ENCODE measurements around the gene HSD17B12. TPM values are rescaled to one million over a fixed set of nuclear protein-coding genes. Genes with fewer than 3 reads are reported as not detected.

The HSD17B12 gene
- total and polyA plus RNA-seq, 2 of the 8 experiments (the other 6 are each of a cell fraction or from before 2014, with no cell fraction given) = 46.0 to 121 TPM

DNA sequence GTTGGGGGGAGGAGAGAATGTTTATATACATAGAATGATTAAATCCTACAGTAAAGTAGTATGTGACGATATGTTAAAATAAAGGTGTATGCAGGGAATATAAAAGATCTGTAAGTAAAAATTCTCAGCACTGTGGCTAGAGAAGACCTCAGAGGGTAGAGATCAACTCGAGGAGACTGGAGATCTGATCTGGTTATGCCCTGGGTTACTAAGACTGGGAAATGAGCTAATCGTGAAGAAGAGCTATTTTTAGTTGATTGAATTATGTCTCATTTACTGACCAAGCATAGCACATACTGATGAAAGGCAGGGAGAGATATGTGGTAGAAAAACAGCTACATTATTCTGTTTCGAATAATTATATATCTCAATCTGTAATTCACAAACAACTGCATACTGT, 157.3 kb downstream of the HSD17B12 start:
- no peaks in the 10 kb centered on the region for H3K9me3 ChIP-seq (ENCODE audit: insufficient read depth in 2 of 2, low read depth in 1 of 2, low read length in 1 of 2)
- TF ChIP-seq NANOG (IDR thresholded peaks at IDR 0.05; ENCODE audit: insufficient read depth, low read depth, low read length, poor library complexity, severe bottlenecking) (no peak), BACH1 (IDR thresholded peaks at IDR 0.05; ENCODE audit: low read length) (no peak), TAF7 (optimal IDR thresholded peaks at IDR 0.05; ENCODE audit: borderline replicate concordance, low read depth, low read length) (no peak), CHD1 (IDR thresholded peaks at IDR 0.05; ENCODE audit: low read depth, low read length) (no peak)
- TF ChIP-seq, protein P1, sequence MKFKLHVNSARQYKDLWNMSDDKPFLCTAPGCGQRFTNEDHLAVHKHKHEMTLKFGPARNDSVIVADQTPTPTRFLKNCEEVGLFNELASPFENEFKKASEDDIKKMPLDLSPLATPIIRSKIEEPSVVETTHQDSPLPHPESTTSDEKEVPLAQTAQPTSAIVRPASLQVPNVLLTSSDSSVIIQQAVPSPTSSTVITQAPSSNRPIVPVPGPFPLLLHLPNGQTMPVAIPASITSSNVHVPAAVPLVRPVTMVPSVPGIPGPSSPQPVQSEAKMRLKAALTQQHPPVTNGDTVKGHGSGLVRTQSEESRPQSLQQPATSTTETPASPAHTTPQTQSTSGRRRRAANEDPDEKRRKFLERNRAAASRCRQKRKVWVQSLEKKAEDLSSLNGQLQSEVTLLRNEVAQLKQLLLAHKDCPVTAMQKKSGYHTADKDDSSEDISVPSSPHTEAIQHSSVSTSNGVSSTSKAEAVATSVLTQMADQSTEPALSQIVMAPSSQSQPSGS (IDR thresholded peaks at IDR 0.05; ENCODE audit: low read length) = no peak
- TF ChIP-seq, protein P2, sequence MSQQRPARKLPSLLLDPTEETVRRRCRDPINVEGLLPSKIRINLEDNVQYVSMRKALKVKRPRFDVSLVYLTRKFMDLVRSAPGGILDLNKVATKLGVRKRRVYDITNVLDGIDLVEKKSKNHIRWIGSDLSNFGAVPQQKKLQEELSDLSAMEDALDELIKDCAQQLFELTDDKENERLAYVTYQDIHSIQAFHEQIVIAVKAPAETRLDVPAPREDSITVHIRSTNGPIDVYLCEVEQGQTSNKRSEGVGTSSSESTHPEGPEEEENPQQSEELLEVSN (IDR thresholded peaks at IDR 0.05) = no peak
- TF ChIP-seq, protein P3, sequence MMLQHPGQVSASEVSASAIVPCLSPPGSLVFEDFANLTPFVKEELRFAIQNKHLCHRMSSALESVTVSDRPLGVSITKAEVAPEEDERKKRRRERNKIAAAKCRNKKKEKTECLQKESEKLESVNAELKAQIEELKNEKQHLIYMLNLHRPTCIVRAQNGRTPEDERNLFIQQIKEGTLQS (IDR thresholded peaks at IDR 0.05; ENCODE audit: insufficient read depth, low read depth, low read length) = no peak
- H2BK20ac ChIP-seq (ENCODE audit: low read length) = no peak overlapping the region
- H3K79me1 ChIP-seq (ENCODE audit: low read depth, low read length) = no peaks in the 10 kb centered on the region
- H4K20me1 ChIP-seq (replicated peaks in 1 of 2; ENCODE audit: control insufficient read depth in 1 of 2, insufficient read depth in 2 of 2, low read length in 2 of 2) = no peaks in the 10 kb centered on the region
- H4K8ac ChIP-seq (ENCODE audit: extremely low read depth, insufficient read depth, low read length) = no peak overlapping the region
- no peak overlapping the region for H2BK5ac ChIP-seq (ENCODE audit: low read depth, low read length)
- no peak overlapping the region for H3K18ac ChIP-seq (ENCODE audit: extremely low read depth, low read length)
- H3K23ac ChIP-seq (ENCODE audit: insufficient read length) = no peak overlapping the region
- H3K23me2 ChIP-seq (ENCODE audit: low read depth, low read length) = no peaks in the 10 kb centered on the region; the same call in 1 of the 2 replicates
- H3K14ac ChIP-seq (ENCODE audit: insufficient read length) = no peak overlapping the region
- H3K27ac ChIP-seq (ENCODE audit: low read depth, low read length) = no peak overlapping the region
- ChIA-PET POLR2A (ENCODE audit: partially characterized antibody) (no interaction called here), CTCF (ENCODE audit: partially characterized antibody) (interaction anchor here (4.5 to 4.9 kb wide), 2 partner anchors 12 to 14 kb away, joined by 18 to 33 read pairs; no protein-coding TSS in a partner anchor)
- H2BK120ac ChIP-seq (replicated peaks; ENCODE audit: low read depth, low read length) = no peak overlapping the region
- H4K91ac ChIP-seq (replicated peaks; ENCODE audit: insufficient read length, low read length) = no peak overlapping the region
- H3K4me2 ChIP-seq (ENCODE audit: insufficient read depth in 1 of 2, low read depth in 2 of 2, low read length in 2 of 2) = no peak overlapping the region
- H4K5ac ChIP-seq (ENCODE audit: insufficient read length, low read depth, low read length) = no peak overlapping the region
- no peaks in the 10 kb centered on the region for H3K79me2 ChIP-seq (ENCODE audit: control insufficient read depth in 1 of 2, insufficient read depth in 2 of 2, low read length in 2 of 2)
- H3K9ac ChIP-seq (replicated peaks in 1 of 4; ENCODE audit: extremely low read depth in 1 of 4, low read depth in 3 of 4, low read length in 3 of 4) = no peak overlapping the region
- FAIRE-seq (no peak), DNase-seq (ENCODE audit: low read depth in 1 of 2, low spot score in 2 of 2) (no peak)
- H2BK12ac ChIP-seq (ENCODE audit: low read depth, low read length) = no peak overlapping the region
- H2AFZ ChIP-seq (ENCODE audit: low read length) = no peak overlapping the region
- no peak overlapping the region for H3K4me3 ChIP-seq (ENCODE audit: extremely low read depth in 1 of 4, insufficient read depth in 2 of 4, low read depth in 3 of 4, low read length in 4 of 4)
- H3K4ac ChIP-seq (replicated peaks; ENCODE audit: insufficient read length, low read depth, low read length) = no peak overlapping the region
- no peaks in the 10 kb centered on the region for H3K27me3 ChIP-seq (replicated peaks in 1 of 4; ENCODE audit: control insufficient read depth in 3 of 4, extremely low read depth in 1 of 4, insufficient read depth in 3 of 4, low read length in 3 of 4)
- no peak overlapping the region for H2AK5ac ChIP-seq (ENCODE audit: low read depth, low read length)
- H3K36me3 ChIP-seq (ENCODE audit: control insufficient read depth in 2 of 4, insufficient read depth in 4 of 4, low read length in 3 of 4) = peaks cover 0 to 4% (median 1%) of the 10 kb centered on the region in 4 experiments; a peak in 4 of 8 replicates
- no peak overlapping the region for H2BK15ac ChIP-seq (ENCODE audit: low read length)
- H3K56ac ChIP-seq (replicated peaks; ENCODE audit: insufficient read length, low read depth, low read length) = no peak overlapping the region
- peaks cover 0 to 2% (median 0%) of the 10 kb centered on the region in 4 experiments; a peak in 1 of 7 replicates for H3K4me1 ChIP-seq (replicated peaks in 1 of 4; ENCODE audit: control insufficient read depth in 3 of 4, insufficient read depth in 4 of 4, low read length in 3 of 4)
- 92% methylated on average over 4 of the region's 4 CpGs; no CpG with 5 or more reads in 1 of the 2 experiments for WGBS, 2 experiments (ENCODE audit: extremely low coverage in 1 of 2, insufficient coverage in 1 of 2, insufficient read length in 1 of 2, insufficient replicate concordance in 2 of 2, low coverage in 1 of 2, low lambda C conversion rate in 2 of 2, missing lambda C conversion rate in 1 of 2)

Data from H1 (cell line).